HepG2 (cell line): Measurements from ENCODE around the gene OR2M3. TPM values are rescaled to one million over a fixed set of nuclear protein-coding genes. Genes with fewer than 3 reads are reported as not detected.

Experiments
- ATAC-seq: fragments of 200-7000 bp; cut with Tn5 transposase; 3 replicates; pipeline ENCODE4 v1.9.1; 2020; ENCODE audit warnings: mild to moderate bottlenecking, moderate library complexity
- BruUV-seq: library from RNA; stranded (reverse); fragments of 400-500 nt; replicated peaks from 2 replicates; lab custom pipeline; 2021; lab: Mats Ljungman, UMichigan
- CTCF ChIA-PET: fragments of 300-600 bp; formaldehyde crosslinking; extraction: SDS; loops from one replicate; lab custom pipeline; 2021; ENCODE audit warnings: low total read pairs, inconsistent platforms, low intra/inter-chr PET ratio; lab: Yijun Ruan, JAX
- POLR2A ChIA-PET: fragments of 350-600 bp; sonication (Branson Sonifier 250); formaldehyde crosslinking; loops from one replicate; lab custom pipeline; 2020; ENCODE audit warnings: antibody characterized with exemption, inconsistent platforms; lab: Yijun Ruan, JAX
- DNase-seq: peaks from one replicate; pipeline ENCODE4 v3.0.0-alpha.2; 2015; ENCODE audit warnings: low spot score
- FAIRE-seq: peaks from 3 replicates; lab custom pipeline; 2011; peaks lifted over from hg19 to GRCh38; lab: Jason Lieb, UNC
- H2AFZ ChIP-seq: one replicate; pipeline ENCODE4 v1.6.1; 2011; ENCODE audit warnings: low read length, inconsistent platforms
- H3K27ac ChIP-seq: fragments of 300-600 bp; 3 replicates; pipeline ENCODE4 v1.8.0; 2011; ENCODE audit warnings: mixed run types, mild to moderate bottlenecking, mixed read lengths, low read length, inconsistent platforms; ENCODE audit not compliant: insufficient read depth; ENCODE audit errors: extremely low read length
- H3K27me3 ChIP-seq, 2 experiments: fragments of 200-600 bp in 1 of 2; 2 replicates in 1 of 2; 3 replicates in 1 of 2; pipeline versions ENCODE4 v1.6.0 to v1.8.0; 2011; ENCODE audit warnings: low read length in 2 of 2, mild to moderate bottlenecking in 2 of 2, moderate library complexity in 2 of 2, inconsistent platforms in 1 of 2; ENCODE audit not compliant: insufficient read depth in 2 of 2, control insufficient read depth in 1 of 2
- H3K36me3 ChIP-seq, 2 experiments: fragments of 200-600 bp in 1 of 2; replicated peaks in 1 of 2; 2 replicates in 1 of 2; 3 replicates in 1 of 2; pipeline versions ENCODE4 v1.5.1 to v1.8.0; 2011; ENCODE audit warnings: low read length in 2 of 2, inconsistent platforms in 1 of 2; ENCODE audit not compliant: insufficient read depth in 2 of 2, control insufficient read depth in 1 of 2
- H3K4me1 ChIP-seq: 2 replicates; pipeline ENCODE4 v1.5.1; 2012; ENCODE audit warnings: low read length, inconsistent platforms; ENCODE audit not compliant: insufficient read depth
- H3K4me2 ChIP-seq: 2 replicates; pipeline ENCODE4 v1.6.0; 2011; ENCODE audit warnings: low read depth, low read length, inconsistent platforms
- H3K4me3 ChIP-seq, 3 experiments: fragments of 200-600 bp in 1 of 3; sonication (generic), shearing (Covaris generic) in 1 of 3; replicated peaks in 1 of 3; 2 replicates each; pipeline ENCODE4 v1.5.1; 2011 to 2016; ENCODE audit warnings: low read length in 3 of 3, inconsistent platforms in 2 of 3, low read depth in 2 of 3, mild to moderate bottlenecking in 2 of 3, control low read depth in 1 of 3, mixed read lengths in 1 of 3; ENCODE audit not compliant: insufficient read depth in 1 of 3
- H3K79me2 ChIP-seq: one replicate; pipeline ENCODE4 v1.6.1; 2011; ENCODE audit warnings: low read length, inconsistent platforms; ENCODE audit not compliant: insufficient read depth
- H3K9ac ChIP-seq: 2 replicates; pipeline ENCODE4 v1.6.0; 2011; ENCODE audit warnings: mild to moderate bottlenecking, low read depth, low read length, inconsistent platforms; ENCODE audit not compliant: insufficient read depth
- H3K9me3 ChIP-seq: 2 replicates; pipeline ENCODE4 v1.5.1; 2012; ENCODE audit warnings: mild to moderate bottlenecking, low read length
- H4K20me1 ChIP-seq: 2 replicates; pipeline ENCODE4 v1.6.0; 2011; ENCODE audit warnings: inconsistent platforms, mild to moderate bottlenecking, low read length, moderate library complexity; ENCODE audit not compliant: insufficient read depth
- KAT7 ChIP-seq: IDR thresholded peaks from 2 replicates; pipeline ENCODE4 v1.6.1; 2018; ENCODE audit warnings: borderline replicate concordance, missing compliant biosample characterization
- MXD4 ChIP-seq: IDR thresholded peaks from 2 replicates; pipeline ENCODE4 v1.6.1; 2016; ENCODE audit warnings: mild to moderate bottlenecking, missing biosample characterization, missing genetic modification reagents
- PHF20 ChIP-seq: sonication (generic); formaldehyde crosslinking; IDR thresholded peaks from 2 replicates; pipeline ENCODE4 v1.5.0; 2020; ENCODE audit warnings: mild to moderate bottlenecking, missing genetic modification reagents
- RFX5 ChIP-seq: IDR thresholded peaks from 2 replicates; pipeline ENCODE4 v1.6.1; 2011; ENCODE audit warnings: low read depth, low read length, improper control_type of control experiment
- SRSF9 ChIP-seq: fragments of 200-400 bp; formaldehyde crosslinking; IDR thresholded peaks from 2 replicates; pipeline ENCODE4 v1.6.1; 2018; ENCODE audit warnings: borderline replicate concordance, mild to moderate bottlenecking, low read depth, low read length; ENCODE audit not compliant: insufficient read depth, poor library complexity, severe bottlenecking
- THAP8 ChIP-seq: sonication (generic); formaldehyde crosslinking; IDR thresholded peaks from 2 replicates; pipeline ENCODE4 v1.5.1; 2020; ENCODE audit warnings: missing genetic modification reagents, mild to moderate bottlenecking, borderline replicate concordance
- ZNF160 ChIP-seq: sonication (generic); formaldehyde crosslinking; IDR thresholded peaks from 2 replicates; pipeline ENCODE4 v1.8.0; 2022; ENCODE audit warnings: mild to moderate bottlenecking, inconsistent platforms, missing genetic modification reagents
- ZNF343 ChIP-seq: sonication (generic); formaldehyde crosslinking; IDR thresholded peaks from 2 replicates; pipeline ENCODE4 v1.4.0; 2020; ENCODE audit warnings: mild to moderate bottlenecking, missing genetic modification reagents
- ZNF576 ChIP-seq: sonication (generic); formaldehyde crosslinking; IDR thresholded peaks from 2 replicates; pipeline ENCODE4 v1.4.0; 2020; ENCODE audit warnings: mild to moderate bottlenecking, missing genetic modification reagents
- WGBS: methylation state at CpG from one replicate; pipeline ENCODE4 v1.1.6; 2017; ENCODE audit warnings: low lambda C conversion rate; 5-methylcytosine and 5-hydroxymethylcytosine counted together
- in situ Hi-C: cut with HindIII; loops from 2 replicates; pipeline ENCODE4 v1.10.0; 2017; ENCODE audit warnings: low pct_unique_long_range_greater_than_20kb; ENCODE audit not compliant: extremely low pct_ligation_motif_present
- intact Hi-C: fragments of 100-400 bp; cut with micrococcal nuclease; formaldehyde crosslinking; loops from one replicate; pipeline ENCODE4 v1.10.0; 2022; ENCODE audit not compliant: unreplicated experiment
- polyA plus RNA-seq, 8 experiments: library from polyadenylated mRNA; depleted of rRNA in 3 of 8; stranded (reverse) in 7 of 8; unstranded in 1 of 8; fragments of >200 nt; fragmentation: Illumina TruSeq in 4 of 8; extraction: Trizol in 4 of 8; gene quantifications; 2 replicates each; pipeline versions ENCODE4 v1.2.1 to v1.2.3, GENCODE V29; 2011 to 2016; ENCODE audit warnings: low read depth in 4 of 8, missing spikeins in 1 of 8, mixed read lengths in 1 of 8; ENCODE audit not compliant: insufficient read depth in 1 of 8
- total RNA-seq, 5 experiments: library from RNA; depleted of rRNA; stranded (reverse); fragments of >200 nt; fragmentation: Illumina TruSeq; extraction: Trizol; gene quantifications; 2 replicates each; pipeline ENCODE4 v1.2.3, GENCODE V29; 2016; ENCODE audit warnings: low read depth in 1 of 5

OR2M3 gene
- total and polyA plus RNA-seq, 2 of the 13 experiments (the other 11 are each of a cell fraction or from before 2014, with no cell fraction given) = not detected

- BruUV-seq = no TSS peak
- no peak for ATAC-seq
- in situ Hi-C loops = no loop called here
- POLR2A ChIA-PET = no interaction called here
- FAIRE-seq = no peak
- Histone ChIP-seq H2AFZ (no peak overlapping the region), H4K20me1 (no peaks in the 10 kb centered on the region), H3K27ac (no peak overlapping the region), H3K4me3 (no peak overlapping the region), H3K27me3 (no peaks in the 10 kb centered on the region), H3K79me2 (no peaks in the 10 kb centered on the region), H3K4me1 (no peaks in the 10 kb centered on the region), H3K9me3 (peaks cover 85% of the 10 kb centered on the region), H3K4me2 (no peak overlapping the region), H3K9ac (no peak overlapping the region), H3K36me3 (no peaks in the 10 kb centered on the region)
- no peak for DNase-seq
- no peak for TF ChIP-seq ZNF343 (CRISPR knock-in tag)
- TF ChIP-seq PHF20 = no peak
- no peak for TF ChIP-seq SRSF9
- no peak for TF ChIP-seq ZNF576 (CRISPR knock-in tag)
- TF ChIP-seq THAP8 (CRISPR knock-in tag) = no peak
- no peak for TF ChIP-seq KAT7 (CRISPR knock-in tag)
- TF ChIP-seq ZNF160 (CRISPR knock-in tag) = no peak
- TF ChIP-seq RFX5 = no peak
- no peak for TF ChIP-seq MXD4 (CRISPR knock-in tag)
- WGBS = 29% methylated on average over 7 of the region's 7 CpGs
- CTCF ChIA-PET = no interaction called here
- intact Hi-C loops = no loop called here
These were observed 13.1 kb upstream of the OR2M3 start for GRCh38 chr1:248183996-248184395.
